HL-60/S4 treated with retinoic acid at 250 ng/mL for 4 days and 3 days (cell line): ENCODE measurements around the gene PARD3.

Experiments
- in situ Hi-C: fragments of 300-500 bp; cut with MboI; formaldehyde crosslinking; loops from 2 replicates; pipeline ENCODE4 v1.7.0; 2022; ENCODE audit warnings: low sequenced_read_pairs

PARD3 gene

DNA sequence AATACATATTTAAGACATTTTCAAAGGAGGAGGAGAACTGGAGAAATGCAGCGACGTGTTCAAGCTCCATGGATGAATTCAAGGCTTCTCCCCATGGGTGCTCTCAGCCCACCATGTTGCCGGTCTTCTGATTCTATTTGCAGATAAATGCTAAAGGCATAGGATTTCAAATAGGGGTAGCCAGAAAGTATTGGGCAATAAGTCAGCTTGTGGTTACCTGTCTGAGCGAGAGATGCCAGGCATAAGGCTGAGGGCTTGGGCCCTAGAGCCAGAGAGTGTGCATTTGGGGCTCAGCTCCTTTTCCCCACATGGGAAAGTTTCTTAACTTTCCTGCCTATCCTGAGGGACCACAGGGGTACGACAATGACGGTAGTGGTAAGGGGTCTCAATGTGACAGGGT lies 180.0 kb downstream of the PARD3 start:
- in situ Hi-C loops = loop anchor here (25.0 kb wide), 2 partner anchors 1298 to 1448 kb away; partner anchors contain the start of gene NRP1

GRCh38 chr10:34633374-34633773 lies 181.7 kb downstream of the PARD3 start:
- in situ Hi-C loops = loop anchor here (25.0 kb wide), 2 partner anchors 1296 to 1446 kb away; partner anchors contain the start of gene NRP1

DNA sequence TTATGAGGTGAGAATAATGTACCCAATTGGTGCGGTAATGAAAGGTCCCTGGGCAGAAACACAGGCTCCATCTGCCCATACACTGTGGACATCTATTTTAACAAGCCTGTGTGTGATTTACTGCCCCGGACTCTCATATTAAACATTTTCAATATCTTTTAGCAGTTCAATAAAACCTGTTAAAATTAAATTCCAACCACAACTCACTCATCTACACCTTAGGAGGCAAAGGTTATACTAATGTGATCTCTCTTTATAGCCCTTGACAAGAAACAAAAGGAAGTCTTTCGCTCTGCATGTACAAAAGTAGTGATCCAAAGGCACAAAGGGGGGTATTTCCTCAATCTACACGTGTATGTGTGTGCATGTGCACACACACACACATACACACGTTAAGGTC lies 186.0 kb downstream of the PARD3 start:
- in situ Hi-C loops = loop anchor here (25.0 kb wide), 2 partner anchors 1292 to 1442 kb away; partner anchors contain the start of gene NRP1

- in situ Hi-C loops = loop anchor here (25.0 kb wide), 2 partner anchors 1291 to 1441 kb away; partner anchors contain the start of gene NRP1
Measured at GRCh38 chr10:34628174-34628796, 186.8 kb downstream of the PARD3 start.

- in situ Hi-C loops = loop anchor here (25.0 kb wide), 2 partner anchors 1290 to 1440 kb away; partner anchors contain the start of gene NRP1
Measured at GRCh38 chr10:34627741-34628140, 187.4 kb downstream of the PARD3 start.

- in situ Hi-C loops = loop anchor here (25.0 kb wide), 2 partner anchors 1290 to 1440 kb away; partner anchors contain the start of gene NRP1
Measured at GRCh38 chr10:34627331-34627730, 187.8 kb downstream of the PARD3 start.

GRCh38 chr10:34626158-34626880 lies 188.8 kb downstream of the PARD3 start:
- in situ Hi-C loops = loop anchor here (25.0 kb wide), 2 partner anchors 1289 to 1439 kb away; partner anchors contain the start of gene NRP1

DNA sequence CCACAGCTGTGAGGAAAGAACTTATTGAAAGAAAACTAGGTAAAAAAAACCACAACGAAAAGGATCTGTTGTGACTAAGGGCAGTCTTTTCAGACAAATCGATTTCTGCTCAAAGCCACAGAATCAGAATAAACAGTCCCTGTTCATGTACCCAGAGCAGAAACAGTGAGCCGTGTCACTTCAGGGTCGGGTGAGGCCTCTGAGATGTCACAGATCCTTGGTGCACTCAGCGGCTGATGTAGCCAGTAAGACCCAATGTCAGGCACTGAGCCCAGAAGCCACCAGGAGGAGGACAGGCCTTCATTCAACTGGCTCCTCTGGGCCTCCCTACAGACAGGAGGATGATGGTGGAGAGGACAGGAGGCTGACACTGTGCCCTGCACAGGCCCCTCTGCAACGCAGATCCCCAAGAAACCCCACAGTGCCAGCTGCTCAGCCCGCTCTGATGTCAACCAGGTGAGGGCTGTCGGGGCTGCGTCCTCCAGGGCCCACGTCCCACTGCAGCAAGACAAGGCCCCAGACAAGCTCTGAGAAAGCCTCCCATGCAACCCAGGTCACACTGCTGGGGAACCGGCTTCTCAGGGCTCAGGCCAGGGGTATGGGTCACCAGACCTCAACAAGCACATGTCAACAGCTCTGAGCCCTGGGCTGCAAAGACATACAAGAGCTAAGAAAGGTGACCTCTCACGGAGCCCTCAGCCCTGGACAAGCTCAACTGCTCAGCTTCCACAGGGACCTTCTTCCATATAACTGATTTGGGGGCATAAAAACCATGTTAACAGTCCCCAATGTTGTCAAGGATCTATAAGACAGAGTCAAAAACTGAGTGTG lies 190.6 kb downstream of the PARD3 start:
- in situ Hi-C loops = loop anchor here (25.0 kb wide), 2 partner anchors 1287 to 1437 kb away; partner anchors contain the start of gene NRP1

DNA sequence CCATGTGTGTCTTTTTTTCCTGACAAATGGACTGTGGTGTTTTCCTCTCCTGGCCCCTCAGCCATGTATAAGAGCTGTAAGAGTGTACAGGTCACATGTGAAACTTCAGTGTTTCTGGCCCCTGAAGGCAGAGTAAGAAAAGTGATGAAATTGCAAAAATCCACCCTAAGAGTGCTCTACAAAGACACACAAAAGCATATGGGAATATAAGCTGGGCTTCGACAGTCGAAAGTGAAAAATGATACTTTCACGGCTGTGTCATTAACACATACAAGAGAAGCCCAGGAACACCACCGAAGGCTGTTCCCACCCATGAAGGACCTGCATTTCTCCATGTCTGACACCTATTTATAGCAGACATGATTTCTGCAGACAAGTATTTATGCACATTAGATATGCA lies 192.2 kb downstream of the PARD3 start:
- in situ Hi-C loops = no loop called here

DNA sequence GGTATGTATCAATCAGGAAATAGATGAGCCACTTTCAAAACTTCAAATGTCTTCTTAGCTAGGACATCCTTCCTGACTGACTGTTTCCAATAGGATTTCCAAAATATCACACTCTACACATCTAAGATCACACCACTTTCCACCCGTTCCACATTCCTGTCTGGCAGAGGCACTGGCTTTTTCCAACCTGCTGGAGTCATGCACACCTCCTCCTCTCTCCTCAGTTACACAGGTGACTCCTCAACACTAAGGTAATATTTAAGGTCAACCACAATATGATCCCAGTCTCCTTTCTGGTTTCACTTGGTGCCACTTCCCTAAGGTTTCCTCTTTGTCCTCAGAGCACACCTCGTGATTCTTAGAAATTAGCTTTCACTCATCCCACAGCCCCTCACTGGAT lies 196.5 kb downstream of the PARD3 start:
- in situ Hi-C loops = no loop called here

DNA sequence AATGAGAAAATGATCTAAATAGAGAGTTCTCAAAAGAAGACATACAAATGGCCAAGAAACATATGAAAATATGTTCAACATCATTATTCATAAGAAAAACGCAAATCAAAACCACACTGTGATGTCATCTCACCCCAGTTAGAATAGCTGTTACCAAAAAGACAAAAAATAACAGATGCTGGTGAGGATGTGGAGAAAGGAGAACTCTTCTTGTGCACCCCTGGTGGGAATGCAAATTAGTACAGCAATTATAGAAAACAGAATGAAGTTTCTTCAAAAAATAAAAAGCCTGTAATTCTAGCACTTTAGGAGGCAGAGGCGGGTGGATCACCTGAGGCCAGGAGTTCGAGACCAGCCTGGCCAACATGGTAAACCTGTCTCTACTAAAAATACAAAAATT lies 199.3 kb downstream of the PARD3 start:
- in situ Hi-C loops = no loop called here

DNA sequence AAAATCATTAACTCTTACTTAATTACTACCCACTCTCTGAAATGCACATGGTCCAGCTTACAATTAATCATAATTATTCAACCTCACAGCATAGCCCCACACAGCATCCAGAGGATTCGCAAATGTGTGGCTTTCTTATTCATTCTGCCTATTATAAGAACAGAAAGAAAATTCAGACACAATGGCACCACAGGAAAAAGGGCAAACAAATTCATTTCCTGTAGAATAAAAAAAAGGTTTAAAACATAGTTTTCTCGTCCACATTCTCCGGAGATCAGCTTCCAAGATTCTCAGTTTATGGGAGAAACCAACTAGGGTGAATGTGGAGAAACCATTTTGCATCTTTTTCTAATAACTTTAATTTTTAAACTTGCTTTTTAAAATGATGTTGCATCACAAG lies 201.6 kb downstream of the PARD3 start:
- in situ Hi-C loops = no loop called here

GRCh38 chr10:34612938-34613337 lies 202.2 kb downstream of the PARD3 start:
- in situ Hi-C loops = no loop called here

DNA sequence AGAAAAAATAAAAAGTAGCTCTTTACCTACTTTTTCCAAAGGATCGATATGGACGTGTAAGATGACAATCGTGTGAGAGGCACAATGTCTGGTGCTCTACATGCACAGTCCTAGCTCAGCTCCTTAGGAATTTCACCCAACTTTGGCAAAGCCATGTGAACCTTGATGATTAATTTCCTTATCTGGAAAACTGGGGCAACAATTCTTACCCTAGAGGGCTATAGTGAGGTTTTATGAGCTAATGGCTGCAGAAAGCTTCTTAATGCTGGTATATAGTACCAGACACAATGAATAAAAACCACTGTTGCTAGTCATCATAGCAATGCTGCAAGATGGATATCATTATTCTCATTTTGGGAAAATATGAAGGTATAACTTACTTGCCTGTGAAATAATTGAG lies 202.7 kb downstream of the PARD3 start:
- in situ Hi-C loops = no loop called here

DNA sequence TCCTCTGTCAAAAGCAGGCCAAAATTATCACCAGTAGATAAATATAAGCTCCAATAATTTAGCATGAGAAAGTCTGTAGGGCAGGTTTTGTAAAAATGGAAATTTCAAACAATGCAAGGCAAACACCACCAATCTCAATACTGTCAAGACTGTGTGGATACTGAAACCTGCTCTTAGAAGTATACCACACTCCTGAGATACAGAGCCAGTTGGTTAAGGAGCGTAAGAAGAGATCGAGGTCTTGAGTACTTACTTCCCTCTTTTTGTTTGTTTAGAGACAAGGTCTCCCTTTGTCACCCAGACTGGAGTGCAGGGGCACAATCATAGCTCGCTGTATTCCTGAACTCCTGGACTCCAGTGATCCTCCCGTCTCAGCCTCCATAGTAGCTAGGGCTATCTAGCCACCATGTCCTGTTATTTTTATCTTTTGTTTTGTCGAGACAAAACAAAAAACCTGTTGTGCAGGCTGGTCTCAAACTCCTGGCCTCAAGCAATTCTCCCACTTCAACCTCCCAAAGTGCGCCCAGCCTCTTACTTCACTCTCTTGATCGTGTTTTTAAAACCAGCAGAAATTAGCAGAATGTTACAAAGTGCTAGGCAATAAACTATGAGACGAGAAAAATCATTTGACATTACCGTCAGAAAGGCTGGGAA lies 205.7 kb downstream of the PARD3 start:
- in situ Hi-C loops = no loop called here

DNA sequence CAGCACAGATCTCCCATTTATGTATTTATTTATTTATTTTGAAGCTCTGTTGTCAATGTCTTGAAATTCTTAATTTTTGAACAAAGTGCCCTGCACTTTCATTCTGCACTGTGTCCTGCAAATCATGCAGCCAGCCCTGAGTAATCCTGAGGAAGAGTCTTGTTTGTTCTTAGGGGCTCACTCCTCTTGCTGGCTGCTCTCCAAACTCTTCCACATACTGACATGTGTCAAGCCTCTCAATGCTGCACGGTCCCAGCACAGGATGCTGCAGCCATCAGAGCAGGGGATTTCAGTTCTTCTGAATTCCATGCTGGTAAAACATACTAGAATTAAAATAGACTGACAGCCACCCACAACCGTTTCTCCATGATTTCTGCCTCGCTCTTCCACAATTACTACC lies 207.2 kb downstream of the PARD3 start:
- in situ Hi-C loops = no loop called here

GRCh38 chr10:34606890-34607289 lies 208.2 kb downstream of the PARD3 start:
- in situ Hi-C loops = no loop called here

- in situ Hi-C loops = no loop called here
Measured at GRCh38 chr10:34602478-34602877, 212.6 kb downstream of the PARD3 start.

GRCh38 chr10:34601691-34602090 lies 213.4 kb downstream of the PARD3 start:
- in situ Hi-C loops = no loop called here

DNA sequence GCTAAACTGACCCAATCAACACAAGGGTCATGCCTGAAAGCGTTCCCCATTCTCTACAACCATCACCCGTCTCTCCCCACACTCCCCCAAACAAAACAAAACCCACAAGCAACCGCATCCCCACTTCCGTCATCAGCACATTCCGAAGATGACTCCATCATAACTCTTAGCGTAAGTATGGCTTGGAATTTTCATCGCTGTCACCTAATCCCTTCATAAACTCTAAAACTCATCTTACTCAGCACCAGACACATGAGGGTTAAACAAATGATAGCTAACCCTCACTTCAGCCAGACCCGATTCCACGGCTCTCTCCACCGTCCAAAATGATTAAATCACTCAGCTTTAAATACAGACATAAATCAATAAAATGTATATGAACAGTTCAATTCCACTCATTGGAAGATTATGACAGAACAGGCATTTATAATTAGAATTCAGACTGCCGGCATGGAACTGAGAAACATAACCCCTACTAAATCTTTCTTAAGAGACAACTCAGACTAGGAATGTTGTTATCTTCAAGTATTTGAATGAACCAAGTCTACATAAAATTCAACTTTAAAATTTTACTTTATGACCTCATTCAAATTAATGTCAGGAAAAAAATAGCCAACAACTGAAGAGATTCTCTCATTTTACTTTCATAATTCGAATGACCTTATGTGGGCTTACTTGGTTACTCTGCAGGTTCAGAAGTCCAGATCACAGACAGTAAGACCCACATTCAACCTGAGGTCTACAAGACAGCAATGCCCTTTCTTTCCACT lies 215.9 kb downstream of the PARD3 start:
- in situ Hi-C loops = no loop called here
